Activated B cell treated with CpG ODN at 0.5 μM for 24 hours (primary cell): ENCODE results near the gene SLC18A2. TPM values are rescaled to one million over a fixed set of nuclear protein-coding genes. Genes with fewer than 3 reads are reported as not detected.
"Not testable (repeated sequence)": the region's sequence is repeated elsewhere in the genome, so short reads cannot be mapped to it uniquely, and the experiment has no call there.

Experiments used
- ATAC-seq: fragments of 200-7000 bp; cut with Tn5 transposase; one replicate; pipeline ENCODE4 v1.10.0; 2021; ENCODE audit warnings: low read depth, mild to moderate bottlenecking, moderate library complexity
- CTCF ChIA-PET: fragments of 350-600 bp; sonication (Branson Sonifier 250); formaldehyde crosslinking; loops from one replicate; lab custom pipeline; 2021; ENCODE audit warnings: antibody characterized with exemption; lab: Charles Lee
- POLR2A ChIA-PET: fragments of 350-600 bp; sonication (Branson Sonifier 250); formaldehyde crosslinking; loops from one replicate; lab custom pipeline; 2021; ENCODE audit warnings: antibody characterized with exemption; lab: Charles Lee
- DNase-seq: peaks from one replicate; pipeline ENCODE4 v3.0.0; 2022
- H3K27ac Mint-ChIP-seq: one replicate; pipeline ENCODE4 v1.8.0; 2020; ENCODE audit warnings: mixed read lengths
- H3K27me3 Mint-ChIP-seq: one replicate; pipeline ENCODE4 v1.8.0; 2021; ENCODE audit warnings: mixed read lengths
- H3K36me3 Mint-ChIP-seq: one replicate; pipeline ENCODE4 v1.8.0; 2021; ENCODE audit warnings: low read depth, mixed read lengths
- H3K4me1 Mint-ChIP-seq: one replicate; pipeline ENCODE4 v1.8.0; 2021; ENCODE audit warnings: mixed read lengths
- H3K4me3 Mint-ChIP-seq: one replicate; pipeline ENCODE4 v1.8.0; 2020; ENCODE audit warnings: mild to moderate bottlenecking, mixed read lengths
- H3K9me3 Mint-ChIP-seq: one replicate; pipeline ENCODE4 v1.8.0; 2020; ENCODE audit warnings: mixed read lengths
- intact Hi-C: fragments of 100-400 bp; cut with micrococcal nuclease; formaldehyde crosslinking; loops from one replicate; pipeline ENCODE4 v1.15.1; 2024
- total RNA-seq: library from RNA; stranded (reverse); gene quantifications from 2 replicates; pipeline ENCODE4 v1.2.3, GENCODE V29; 2022
- TF ChIP-seq, protein P1 (sequence below): fragments of 200-600 bp; IDR thresholded peaks from one replicate; pipeline ENCODE4 v1.8.0; 2022; ENCODE audit warnings: antibody characterized with exemption, mild to moderate bottlenecking

The SLC18A2 gene
- total RNA-seq, 1 donor from 2014 or later = not detected

- Mint-ChIP-seq H3K36me3 (no peaks in the 10 kb centered on the region), H3K27ac (no peak overlapping the region), H3K9me3 (no peaks in the 10 kb centered on the region), H3K27me3 (no peaks in the 10 kb centered on the region), H3K4me3 (no peak overlapping the region), H3K4me1 (no peaks in the 10 kb centered on the region)
- DNase-seq = no peak
- intact Hi-C loops = no loop called here
- TF ChIP-seq, protein P1, sequence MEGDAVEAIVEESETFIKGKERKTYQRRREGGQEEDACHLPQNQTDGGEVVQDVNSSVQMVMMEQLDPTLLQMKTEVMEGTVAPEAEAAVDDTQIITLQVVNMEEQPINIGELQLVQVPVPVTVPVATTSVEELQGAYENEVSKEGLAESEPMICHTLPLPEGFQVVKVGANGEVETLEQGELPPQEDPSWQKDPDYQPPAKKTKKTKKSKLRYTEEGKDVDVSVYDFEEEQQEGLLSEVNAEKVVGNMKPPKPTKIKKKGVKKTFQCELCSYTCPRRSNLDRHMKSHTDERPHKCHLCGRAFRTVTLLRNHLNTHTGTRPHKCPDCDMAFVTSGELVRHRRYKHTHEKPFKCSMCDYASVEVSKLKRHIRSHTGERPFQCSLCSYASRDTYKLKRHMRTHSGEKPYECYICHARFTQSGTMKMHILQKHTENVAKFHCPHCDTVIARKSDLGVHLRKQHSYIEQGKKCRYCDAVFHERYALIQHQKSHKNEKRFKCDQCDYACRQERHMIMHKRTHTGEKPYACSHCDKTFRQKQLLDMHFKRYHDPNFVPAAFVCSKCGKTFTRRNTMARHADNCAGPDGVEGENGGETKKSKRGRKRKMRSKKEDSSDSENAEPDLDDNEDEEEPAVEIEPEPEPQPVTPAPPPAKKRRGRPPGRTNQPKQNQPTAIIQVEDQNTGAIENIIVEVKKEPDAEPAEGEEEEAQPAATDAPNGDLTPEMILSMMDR = no peak
- ChIA-PET POLR2A (no interaction called here), CTCF (interaction anchor here (1.2 kb wide), 1 partner anchor 58 kb away, joined by 4 read pairs; no protein-coding TSS in a partner anchor)
- no peak for ATAC-seq
Measured at GRCh38 chr10:117275121-117275520, 34.2 kb downstream of the SLC18A2 start.

- Mint-ChIP-seq H3K27me3 (no peaks in the 10 kb centered on the region), H3K36me3 (peaks cover 4% of the 10 kb centered on the region), H3K27ac (no peak overlapping the region), H3K4me3 (no peak overlapping the region), H3K9me3 (no peaks in the 10 kb centered on the region), H3K4me1 (no peaks in the 10 kb centered on the region)
- ChIA-PET CTCF (no interaction called here), POLR2A (no interaction called here)
- TF ChIP-seq, protein P1 = no peak
- DNase-seq (no peak), ATAC-seq (no peak)
- intact Hi-C loops = no loop called here
Measured at GRCh38 chr10:117277675-117278074, 36.8 kb downstream of the SLC18A2 start.

GRCh38 chr10:117284716-117285494, 44.0 kb downstream of the SLC18A2 start:
- H3K4me1 Mint-ChIP-seq = no peaks in the 10 kb centered on the region
- H3K9me3 Mint-ChIP-seq = no peaks in the 10 kb centered on the region
- no peaks in the 10 kb centered on the region for H3K27me3 Mint-ChIP-seq
- ATAC-seq (no peak), DNase-seq (no peak)
- no peak overlapping the region for H3K27ac Mint-ChIP-seq
- CTCF ChIA-PET = no interaction called here
- TF ChIP-seq, protein P1 = no peak
- intact Hi-C loops = no loop called here
- POLR2A ChIA-PET = no interaction called here
- no peak overlapping the region for H3K4me3 Mint-ChIP-seq
- H3K36me3 Mint-ChIP-seq = peaks cover 38% of the 10 kb centered on the region

DNA sequence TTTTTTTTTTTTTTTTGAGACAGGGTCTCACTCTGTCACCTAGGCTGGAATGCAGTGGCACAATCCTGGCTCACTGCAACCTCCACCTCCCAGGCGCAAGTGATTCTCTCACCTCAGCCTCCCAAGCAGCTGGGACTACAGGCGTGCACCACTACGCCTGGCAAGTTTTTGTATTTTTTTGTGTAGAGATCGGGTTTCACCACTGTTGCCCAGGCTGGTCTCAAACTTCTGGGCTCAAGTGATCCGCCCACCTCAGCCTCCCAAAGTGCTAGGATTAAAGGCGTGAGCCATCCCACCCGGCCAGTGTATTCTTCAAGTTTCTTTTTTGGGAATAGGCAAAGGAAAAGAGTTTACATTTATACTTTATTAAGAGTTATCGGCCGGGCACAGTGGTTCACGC, 50.0 kb downstream of the SLC18A2 start:
- CTCF ChIA-PET, H3K4me1 Mint-ChIP-seq, H3K27me3 Mint-ChIP-seq, DNase-seq, H3K9me3 Mint-ChIP-seq, POLR2A ChIA-PET, H3K27ac Mint-ChIP-seq, H3K4me3 Mint-ChIP-seq, intact Hi-C loops, ATAC-seq: not testable (repeated sequence)
- peaks cover 11% of the 10 kb centered on the region for H3K36me3 Mint-ChIP-seq

DNA sequence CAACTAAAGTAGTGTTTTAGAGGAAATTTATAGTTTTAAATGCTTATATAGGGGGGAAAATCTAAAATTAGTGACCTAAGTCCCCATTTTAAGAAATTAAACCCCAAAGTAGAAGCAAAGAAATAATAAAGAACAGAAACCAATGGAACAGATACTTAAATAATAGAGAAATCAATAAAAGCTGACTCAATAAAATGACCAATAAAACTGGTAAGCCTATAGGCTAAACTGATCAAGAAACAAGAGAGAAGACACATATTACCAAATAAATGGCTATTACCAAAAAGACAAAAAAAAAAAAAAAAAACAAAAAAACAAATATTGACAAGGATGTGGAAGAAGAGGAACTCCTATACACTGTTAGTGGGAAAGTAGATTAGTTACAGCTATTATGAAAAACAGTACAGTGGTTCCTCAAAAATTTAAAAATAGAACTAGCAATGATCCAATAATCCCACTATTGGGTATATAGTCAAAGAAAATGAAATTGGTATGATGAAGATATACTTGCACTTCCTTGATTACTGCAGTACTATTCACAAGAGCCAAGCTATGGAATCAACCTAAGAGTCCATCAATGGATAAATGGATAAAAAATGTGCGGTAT, 53.2 kb downstream of the SLC18A2 start:
- no peak for ATAC-seq
- TF ChIP-seq, protein P1 = no peak
- no peak overlapping the region for H3K27ac Mint-ChIP-seq
- intact Hi-C loops = no loop called here
- H3K27me3 Mint-ChIP-seq = no peaks in the 10 kb centered on the region
- H3K9me3 Mint-ChIP-seq = peaks cover under 1% of the 10 kb centered on the region
- H3K4me1 Mint-ChIP-seq = no peaks in the 10 kb centered on the region
- no peak for DNase-seq
- H3K4me3 Mint-ChIP-seq = no peak overlapping the region
- peaks cover 10% of the 10 kb centered on the region for H3K36me3 Mint-ChIP-seq
- ChIA-PET CTCF (no interaction called here), POLR2A (no interaction called here)
